GM20000 (cell line): ENCODE measurements around the gene KCNA10.
"Not testable (repeated sequence)": the region's sequence is repeated elsewhere in the genome, so short reads cannot be mapped to it uniquely, and the experiment has no call there.

Source experiments
- DNase-seq: peaks from one replicate; pipeline ENCODE4 v3.0.0; 2012; ENCODE audit warnings: low spot score
- TF ChIP-seq, protein P1 (sequence below): IDR thresholded peaks from 2 replicates; pipeline ENCODE4 v1.5.1; 2012; ENCODE audit warnings: mild to moderate bottlenecking, control low read depth; ENCODE audit errors: extremely low read depth, missing control alignments

KCNA10 gene

DNA sequence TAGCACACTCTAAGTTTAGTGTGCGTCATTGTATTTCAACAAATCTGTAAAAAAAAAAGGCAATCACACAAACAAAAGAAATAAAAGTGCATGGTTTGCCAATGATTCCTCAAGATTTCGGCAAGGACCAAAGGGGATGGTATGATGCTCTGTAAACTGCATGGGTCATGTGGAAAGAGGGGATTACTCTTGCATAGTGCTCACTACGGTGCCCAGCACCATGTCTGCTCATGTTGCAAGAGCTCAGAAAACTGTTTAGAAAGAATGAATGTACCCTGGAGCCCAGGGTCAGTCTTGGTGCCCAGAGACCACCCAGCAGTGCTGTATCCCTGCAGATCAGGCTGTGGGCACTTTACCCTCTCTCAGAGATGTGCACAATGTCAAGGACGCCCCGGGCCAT, 3.6 kb upstream of the KCNA10 start:
- TF ChIP-seq, protein P1, sequence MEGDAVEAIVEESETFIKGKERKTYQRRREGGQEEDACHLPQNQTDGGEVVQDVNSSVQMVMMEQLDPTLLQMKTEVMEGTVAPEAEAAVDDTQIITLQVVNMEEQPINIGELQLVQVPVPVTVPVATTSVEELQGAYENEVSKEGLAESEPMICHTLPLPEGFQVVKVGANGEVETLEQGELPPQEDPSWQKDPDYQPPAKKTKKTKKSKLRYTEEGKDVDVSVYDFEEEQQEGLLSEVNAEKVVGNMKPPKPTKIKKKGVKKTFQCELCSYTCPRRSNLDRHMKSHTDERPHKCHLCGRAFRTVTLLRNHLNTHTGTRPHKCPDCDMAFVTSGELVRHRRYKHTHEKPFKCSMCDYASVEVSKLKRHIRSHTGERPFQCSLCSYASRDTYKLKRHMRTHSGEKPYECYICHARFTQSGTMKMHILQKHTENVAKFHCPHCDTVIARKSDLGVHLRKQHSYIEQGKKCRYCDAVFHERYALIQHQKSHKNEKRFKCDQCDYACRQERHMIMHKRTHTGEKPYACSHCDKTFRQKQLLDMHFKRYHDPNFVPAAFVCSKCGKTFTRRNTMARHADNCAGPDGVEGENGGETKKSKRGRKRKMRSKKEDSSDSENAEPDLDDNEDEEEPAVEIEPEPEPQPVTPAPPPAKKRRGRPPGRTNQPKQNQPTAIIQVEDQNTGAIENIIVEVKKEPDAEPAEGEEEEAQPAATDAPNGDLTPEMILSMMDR: no peak

DNA sequence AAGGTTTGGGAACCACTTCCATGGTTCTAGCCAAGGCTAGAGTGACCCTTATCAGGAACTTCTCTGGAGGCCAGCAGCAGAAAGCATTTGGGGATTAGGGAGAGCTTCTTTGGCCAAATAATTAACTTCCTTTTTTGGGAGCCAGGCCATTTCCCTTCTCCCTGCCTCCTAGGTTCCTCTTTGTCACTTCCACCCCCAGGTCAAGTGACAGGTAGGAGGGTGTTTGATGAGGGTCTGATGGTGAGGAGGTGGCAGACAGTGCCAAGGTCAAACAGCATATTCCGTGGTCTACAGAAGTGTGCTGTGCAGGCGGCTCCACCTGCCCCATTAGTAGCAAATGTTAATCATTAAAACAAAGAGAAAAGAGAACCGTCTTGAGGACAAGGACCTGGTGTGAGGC, 1.9 kb upstream of the KCNA10 start:
- TF ChIP-seq, protein P1: no peak
- DNase-seq: no peak

More for the DNA sequence above, 3.6 kb upstream of the KCNA10 start:
- DNase-seq: no peak

DNA sequence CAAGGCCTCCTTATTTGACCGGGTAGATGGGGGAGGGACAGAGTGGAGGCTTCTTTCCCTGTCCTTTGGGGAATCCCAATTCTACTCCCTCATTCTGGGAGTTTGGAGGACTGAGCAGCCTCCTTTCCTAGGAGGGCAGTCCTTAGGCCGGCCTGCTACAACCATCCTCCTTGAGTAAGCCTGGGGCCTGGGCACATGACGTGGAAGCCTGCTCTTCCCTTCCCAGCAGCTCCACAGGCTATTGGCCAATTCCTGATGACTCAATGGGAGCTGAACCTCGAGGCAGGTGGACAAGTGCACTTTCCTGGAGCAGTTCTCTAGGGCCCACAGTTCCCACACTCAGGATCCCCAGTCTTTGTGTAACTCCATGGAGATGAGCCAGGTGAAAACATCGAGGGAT, 3.1 kb downstream of the KCNA10 start:
- DNase-seq: no peak
- TF ChIP-seq, protein P1: no peak

DNA sequence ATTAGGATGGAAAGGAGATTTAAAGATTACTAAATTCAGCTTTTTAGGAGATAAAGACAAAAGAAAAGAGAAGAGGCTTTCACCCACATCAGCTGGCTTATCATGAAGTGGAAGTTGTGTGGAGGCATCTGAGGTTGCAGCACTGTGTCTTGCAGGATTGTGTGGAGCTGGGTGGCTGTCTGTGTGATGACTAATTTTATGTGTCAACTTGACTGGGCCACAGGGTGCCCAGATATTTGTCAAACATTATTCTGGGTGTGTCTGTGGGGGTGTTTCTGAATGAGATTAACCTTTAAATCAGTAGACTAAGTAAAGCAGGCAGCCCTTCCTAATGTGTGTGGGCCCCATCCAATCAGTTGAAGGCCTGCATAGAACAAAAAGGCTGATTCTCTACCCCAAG, 3.9 kb downstream of the KCNA10 start:
- TF ChIP-seq, protein P1: no peak
- DNase-seq: no peak

DNA sequence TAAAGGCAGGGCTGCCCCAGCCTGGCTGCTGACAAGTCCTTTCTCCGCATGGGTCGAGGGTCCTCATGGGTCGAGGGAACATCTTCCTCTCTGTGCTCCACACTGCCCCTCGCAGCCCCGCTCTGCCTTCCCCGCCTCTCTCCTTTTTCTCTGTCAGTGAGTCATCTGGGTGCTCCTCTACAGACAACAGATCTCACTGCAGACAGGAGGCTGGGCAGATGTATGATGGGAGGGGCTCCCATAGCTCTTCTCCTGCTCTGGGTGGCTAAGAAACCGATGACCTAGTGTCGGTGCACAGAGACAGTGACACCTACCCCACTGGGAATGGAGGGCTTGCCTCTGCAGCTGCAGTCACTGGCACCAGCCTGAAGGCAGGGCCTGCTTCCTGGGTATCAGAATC, 5.5 kb downstream of the KCNA10 start:
- DNase-seq: no peak
- TF ChIP-seq, protein P1: no peak

DNA sequence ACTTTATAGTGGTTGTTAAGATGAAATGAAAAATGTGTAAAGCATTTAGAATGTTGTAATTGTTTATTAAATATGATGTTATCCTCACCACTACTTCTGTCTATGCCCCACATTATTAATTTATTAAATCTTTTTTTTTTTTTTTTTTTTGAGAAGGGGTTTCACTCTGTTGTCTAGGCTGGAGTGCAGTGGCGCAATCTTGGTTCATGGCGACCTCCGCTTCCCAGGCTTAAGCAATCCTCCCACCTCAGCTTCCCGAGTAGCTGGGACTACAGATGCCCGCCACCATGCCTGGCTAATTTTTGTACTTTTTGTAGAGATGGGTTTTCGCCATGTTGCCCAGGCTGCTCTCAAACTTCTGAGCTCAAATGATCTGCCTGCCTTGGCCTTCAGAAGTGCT, 7.5 kb downstream of the KCNA10 start:
- TF ChIP-seq, protein P1: no peak
- DNase-seq: no peak

DNA sequence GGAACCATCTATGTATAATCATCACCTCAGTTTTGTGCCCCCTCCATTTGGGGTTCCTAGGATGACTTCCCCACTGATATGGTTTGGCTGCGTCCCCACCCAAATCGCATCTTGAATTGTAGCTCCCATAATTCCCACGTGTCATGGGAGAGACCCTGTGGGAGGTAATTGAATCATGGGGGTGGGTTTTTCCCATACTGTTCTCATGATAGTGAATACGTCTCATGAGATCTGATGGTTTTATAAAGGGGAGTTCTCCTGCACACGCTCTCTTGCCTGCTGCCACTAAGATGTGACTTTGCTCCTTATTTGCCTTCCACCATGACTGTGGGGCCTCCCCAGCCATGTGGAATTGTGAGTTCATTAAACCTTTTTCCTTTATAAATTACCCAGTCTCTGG, 8.1 kb downstream of the KCNA10 start:
- DNase-seq: not testable (repeated sequence)

DNA sequence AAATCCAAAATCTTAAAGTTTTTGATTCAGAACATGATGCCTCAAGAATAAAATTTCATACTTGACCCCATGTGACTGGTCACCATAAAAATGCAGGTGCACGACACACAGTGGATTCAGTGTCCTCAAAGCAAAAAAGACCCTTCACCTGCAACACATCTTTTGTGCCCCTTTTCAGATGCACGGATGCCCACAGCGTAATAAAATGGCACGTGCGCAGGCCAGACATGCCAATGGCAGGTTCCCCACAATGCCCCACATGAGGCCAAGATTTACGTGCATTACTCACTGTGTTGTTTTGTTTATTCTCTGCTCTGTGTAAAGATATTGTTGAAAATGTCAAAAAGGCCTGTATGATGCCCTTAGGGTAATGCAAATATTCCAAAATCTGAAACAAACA, 9.3 kb downstream of the KCNA10 start:
- TF ChIP-seq, protein P1: no peak

More for the DNA sequence above, 9.3 kb downstream of the KCNA10 start:
- DNase-seq: no peak
